Measurements from ENCODE around the gene ATAT1.

ATAT1 gene

GRCh38 chr6:30614843-30615218, 11.8 kb upstream of the ATAT1 start:
- no peaks in the 10 kb centered on the region for H3K27me3 ChIP-seq (replicated peaks; ENCODE audit: insufficient read depth, low read length)
- H3K9me3 ChIP-seq (replicated peaks; ENCODE audit: insufficient read depth, low read length), result no peaks in the 10 kb centered on the region
- H4K20me1 ChIP-seq (ENCODE audit: insufficient read depth, low read length), result no peaks in the 10 kb centered on the region; the same call in 1 of the 2 replicates
- H3K4me3 ChIP-seq (ENCODE audit: low read length), result peak overlapping the region; percentile 95
- H3K4me1 ChIP-seq (ENCODE audit: low read length), result peaks cover 8% of the 10 kb centered on the region; the same call in 1 of the 2 replicates
- H3F3A ChIP-seq (ENCODE audit: insufficient read depth, low read length), result peaks cover 37% of the 10 kb centered on the region
- H2AFZ ChIP-seq (ENCODE audit: low read length), result no peak overlapping the region
- peaks cover 11% of the 10 kb centered on the region; the same call in 1 of the 2 replicates for H3K36me3 ChIP-seq (replicated peaks; ENCODE audit: insufficient read depth, low read length)
- peak overlapping the region; percentile 74 for H3K4me2 ChIP-seq (ENCODE audit: low read depth, low read length)
- peak overlapping the region; percentile 100 for H3K9ac ChIP-seq (ENCODE audit: low read length)
- peak; percentile 94 for DNase-seq
- no peaks in the 10 kb centered on the region for H3K9me2 ChIP-seq (replicated peaks; ENCODE audit: insufficient read depth, low read length)
- no peak for TF ChIP-seq EZH2phosphoT487 (IDR thresholded peaks at IDR 0.05; ENCODE audit: low read length)
- no peak for TF ChIP-seq EZH2 (optimal IDR thresholded peaks at IDR 0.05; ENCODE audit: low read depth, low read length)
- no peak for TF ChIP-seq CTCF (IDR thresholded peaks at IDR 0.05; ENCODE audit: low read length)
- peak overlapping the region; percentile 96 for H3K27ac ChIP-seq (ENCODE audit: low read length)
- H3K79me2 ChIP-seq (ENCODE audit: low read length), result peaks cover 87% of the 10 kb centered on the region

DNA sequence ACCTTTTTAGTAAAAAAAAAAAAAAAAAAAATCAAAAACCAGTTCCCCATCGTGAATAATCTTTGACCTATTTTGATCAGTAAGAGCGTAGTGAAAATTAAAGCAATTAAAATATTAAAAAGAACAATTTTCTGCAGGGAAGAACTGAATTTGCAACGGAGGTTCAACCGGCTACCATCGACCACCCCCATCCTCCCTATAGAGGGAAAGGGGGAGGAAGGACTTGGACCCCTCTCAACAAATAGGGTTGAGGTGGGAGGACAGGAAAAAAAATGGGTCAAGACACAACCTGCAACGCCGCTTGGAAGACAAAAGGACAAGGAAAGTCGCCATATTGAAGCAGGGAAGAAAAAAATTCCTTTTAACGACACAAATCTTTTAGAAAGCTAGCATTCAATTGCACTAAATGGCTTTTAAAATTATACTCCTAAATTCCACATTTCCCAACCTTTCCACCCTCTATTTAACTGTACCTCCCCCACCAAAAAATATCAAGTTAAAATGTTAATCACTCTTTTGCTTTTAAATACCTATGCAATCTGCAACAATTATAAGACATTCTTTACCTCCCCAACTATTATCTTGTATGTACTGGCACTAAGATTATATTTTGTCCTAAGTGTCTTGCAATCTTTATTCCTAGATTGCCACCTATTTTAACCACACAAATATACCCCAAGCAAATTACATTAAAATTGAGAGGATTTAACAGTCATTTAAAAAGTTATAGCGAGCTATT, 11.3 kb upstream of the ATAT1 start:
- H2AFZ ChIP-seq (ENCODE audit: low read length), result no peak overlapping the region
- peak overlapping the region; percentile 74 for H3K4me2 ChIP-seq (ENCODE audit: low read depth, low read length)
- peak overlapping the region; percentile 96 for H3K27ac ChIP-seq (ENCODE audit: low read length)
- H3K4me3 ChIP-seq (ENCODE audit: low read length), result peak overlapping the region; percentile 95
- peaks cover 37% of the 10 kb centered on the region for H3F3A ChIP-seq (ENCODE audit: insufficient read depth, low read length)
- no peaks in the 10 kb centered on the region for H3K9me2 ChIP-seq (replicated peaks; ENCODE audit: insufficient read depth, low read length)
- H3K9me3 ChIP-seq (replicated peaks; ENCODE audit: insufficient read depth, low read length), result no peaks in the 10 kb centered on the region
- peaks cover 82% of the 10 kb centered on the region for H3K79me2 ChIP-seq (ENCODE audit: low read length)
- peaks cover 8% of the 10 kb centered on the region; the same call in 1 of the 2 replicates for H3K4me1 ChIP-seq (ENCODE audit: low read length)
- no peaks in the 10 kb centered on the region for H3K27me3 ChIP-seq (replicated peaks; ENCODE audit: insufficient read depth, low read length)
- DNase-seq, result peak; percentile 42
- TF ChIP-seq CTCF (IDR thresholded peaks at IDR 0.05; ENCODE audit: low read length) (no peak), EZH2 (optimal IDR thresholded peaks at IDR 0.05; ENCODE audit: low read depth, low read length) (no peak), EZH2phosphoT487 (IDR thresholded peaks at IDR 0.05; ENCODE audit: low read length) (no peak)
- peak overlapping the region; percentile 100 for H3K9ac ChIP-seq (ENCODE audit: low read length)
- H3K36me3 ChIP-seq (replicated peaks; ENCODE audit: insufficient read depth, low read length), result peaks cover 10% of the 10 kb centered on the region; the same call in 1 of the 2 replicates
- H4K20me1 ChIP-seq (ENCODE audit: insufficient read depth, low read length), result no peaks in the 10 kb centered on the region; the same call in 1 of the 2 replicates

- TF ChIP-seq EZH2 (optimal IDR thresholded peaks at IDR 0.05; ENCODE audit: low read depth, low read length) (no peak), CTCF (IDR thresholded peaks at IDR 0.05; ENCODE audit: low read length) (no peak), EZH2phosphoT487 (IDR thresholded peaks at IDR 0.05; ENCODE audit: low read length) (no peak)
- peak overlapping the region; percentile 74 for H3K4me2 ChIP-seq (ENCODE audit: low read depth, low read length)
- peaks cover 78% of the 10 kb centered on the region for H3K79me2 ChIP-seq (ENCODE audit: low read length)
- H3K9me2 ChIP-seq (replicated peaks; ENCODE audit: insufficient read depth, low read length), result no peaks in the 10 kb centered on the region
- no peak overlapping the region for H2AFZ ChIP-seq (ENCODE audit: low read length)
- H3K4me1 ChIP-seq (ENCODE audit: low read length), result peaks cover 8% of the 10 kb centered on the region; the same call in 1 of the 2 replicates
- no peaks in the 10 kb centered on the region; the same call in 1 of the 2 replicates for H4K20me1 ChIP-seq (ENCODE audit: insufficient read depth, low read length)
- H3F3A ChIP-seq (ENCODE audit: insufficient read depth, low read length), result peaks cover 37% of the 10 kb centered on the region
- H3K4me3 ChIP-seq (ENCODE audit: low read length), result peak overlapping the region; percentile 95
- peak overlapping the region; percentile 100 for H3K9ac ChIP-seq (ENCODE audit: low read length)
- DNase-seq, result peak; percentile 65
- peaks cover 10% of the 10 kb centered on the region; the same call in 1 of the 2 replicates for H3K36me3 ChIP-seq (replicated peaks; ENCODE audit: insufficient read depth, low read length)
- peak overlapping the region; percentile 96 for H3K27ac ChIP-seq (ENCODE audit: low read length)
- H3K27me3 ChIP-seq (replicated peaks; ENCODE audit: insufficient read depth, low read length), result no peaks in the 10 kb centered on the region
- H3K9me3 ChIP-seq (replicated peaks; ENCODE audit: insufficient read depth, low read length), result no peaks in the 10 kb centered on the region
These were observed 10.5 kb upstream of the ATAT1 start for GRCh38 chr6:30615958-30616810.
